ENCODE measurements around the gene GABRA4.

GRCh38 chr4:46994007-46994405 lies 625 bp upstream of the GABRA4 start:
- no peak for TF ChIP-seq CTCF (IDR thresholded peaks at IDR 0.05)
- TF ChIP-seq POLR2AphosphoS5 (IDR thresholded peaks at IDR 0.05) = no peak
- no peak for TF ChIP-seq POLR2A (IDR thresholded peaks at IDR 0.05)
- TF ChIP-seq EP300 (IDR thresholded peaks at IDR 0.05) = no peak
